HG03196 (cell line): Measurements from ENCODE around the gene LDLRAD3.

Source experiments
- ATAC-seq: cut with Tn5 transposase; IDR thresholded peaks from one replicate; pipeline ENCODE4 v1.9.1; 2021; ENCODE audit not compliant: unreplicated experiment

Gene LDLRAD3

GRCh38 chr11:35954205-35954604 is 10.3 kb downstream of the LDLRAD3 start:
- ATAC-seq = no peak

- no peak for ATAC-seq
Measured at GRCh38 chr11:35955636-35956035, 11.8 kb downstream of the LDLRAD3 start.

- no peak for ATAC-seq
Measured at GRCh38 chr11:35962369-35963138, 18.7 kb downstream of the LDLRAD3 start.

GRCh38 chr11:35963911-35964310 is 20.0 kb downstream of the LDLRAD3 start:
- no peak for ATAC-seq

- ATAC-seq = no peak
Measured at GRCh38 chr11:35964841-35965240, 21.0 kb downstream of the LDLRAD3 start.

- ATAC-seq = no peak
Measured at GRCh38 chr11:35967042-35967441, 23.2 kb downstream of the LDLRAD3 start.

- no peak for ATAC-seq
Measured at GRCh38 chr11:35968386-35969088, 24.7 kb downstream of the LDLRAD3 start.

- no peak for ATAC-seq
Measured at GRCh38 chr11:35969089-35970042, 25.5 kb downstream of the LDLRAD3 start.

GRCh38 chr11:35970445-35970844 is 26.6 kb downstream of the LDLRAD3 start:
- ATAC-seq = no peak

GRCh38 chr11:35971841-35972422 is 28.1 kb downstream of the LDLRAD3 start:
- ATAC-seq = no peak

GRCh38 chr11:35974882-35975589 is 31.2 kb downstream of the LDLRAD3 start:
- ATAC-seq = no peak

- ATAC-seq = no peak
Measured at GRCh38 chr11:35976434-35976833, 32.6 kb downstream of the LDLRAD3 start.

GRCh38 chr11:35978183-35978582 is 34.3 kb downstream of the LDLRAD3 start:
- ATAC-seq = no peak

- ATAC-seq = no peak
Measured at GRCh38 chr11:35978891-35979290, 35.0 kb downstream of the LDLRAD3 start.

GRCh38 chr11:35980686-35981390 is 37.0 kb downstream of the LDLRAD3 start:
- ATAC-seq = no peak

- no peak for ATAC-seq
Measured at GRCh38 chr11:35981581-35981980, 37.7 kb downstream of the LDLRAD3 start.

- ATAC-seq = no peak
Measured at GRCh38 chr11:35982061-35982460, 38.2 kb downstream of the LDLRAD3 start.

GRCh38 chr11:35983981-35984380 is 40.1 kb downstream of the LDLRAD3 start:
- no peak for ATAC-seq

GRCh38 chr11:35986947-35987346 is 43.1 kb downstream of the LDLRAD3 start:
- no peak for ATAC-seq

- ATAC-seq = no peak
Measured at GRCh38 chr11:35990170-35990569, 46.3 kb downstream of the LDLRAD3 start.
